Parathyroid adenoma (tissue), 2 donors: ENCODE results near the gene ARMCX2.

Source experiments
- H2AFZ ChIP-seq: fragments of 300-600 bp; sonication (generic); one replicate; pipeline ENCODE4 v1.7.0; 2017; ENCODE audit warnings: antibody characterized with exemption, mild to moderate bottlenecking
- H3K27ac ChIP-seq: fragments of 300-600 bp; sonication (generic); one replicate; pipeline ENCODE4 v1.7.0; 2017
- H3K27me3 ChIP-seq: fragments of 300-600 bp; sonication (generic); one replicate; pipeline ENCODE4 v1.7.0; 2017; ENCODE audit warnings: low read length; ENCODE audit not compliant: control insufficient read depth, insufficient read depth
- H3K36me3 ChIP-seq: fragments of 300-600 bp; sonication (generic); one replicate; pipeline ENCODE4 v1.7.0; 2017; ENCODE audit warnings: low read length; ENCODE audit not compliant: control insufficient read depth, insufficient read depth
- H3K4me1 ChIP-seq: fragments of 300-600 bp; sonication (generic); one replicate; pipeline ENCODE4 v1.7.0; 2017; ENCODE audit warnings: control low read depth
- H3K4me2 ChIP-seq: fragments of 300-600 bp; sonication (generic); one replicate; pipeline ENCODE4 v1.7.0; 2017; ENCODE audit warnings: low read length
- H3K4me3 ChIP-seq: fragments of 300-600 bp; sonication (generic); one replicate; pipeline ENCODE4 v1.7.0; 2017; ENCODE audit warnings: low read depth, low read length
- H3K79me2 ChIP-seq: fragments of 300-600 bp; sonication (generic); one replicate; pipeline ENCODE4 v1.7.0; 2017; ENCODE audit warnings: control low read depth
- H3K9ac ChIP-seq: fragments of 300-600 bp; sonication (generic); one replicate; pipeline ENCODE4 v1.7.0; 2017; ENCODE audit warnings: mild to moderate bottlenecking
- H3K9me3 ChIP-seq: fragments of 300-600 bp; sonication (generic); one replicate; pipeline ENCODE4 v1.7.0; 2017; ENCODE audit warnings: low read length; ENCODE audit not compliant: control insufficient read depth
- CTCF ChIP-seq: fragments of 300-600 bp; sonication (generic); IDR thresholded peaks from one replicate; pipeline ENCODE4 v1.7.0; 2017; ENCODE audit warnings: antibody characterized with exemption, mild to moderate bottlenecking
- donor health status: primary hyperparathyroidism.

The ARMCX2 gene

GRCh38 chrX:101659601-101660063 is at the start of gene ARMCX2:
ARMCX2 (minus strand) TSS chrX:101659850; CDS start chrX:101657588, 2,262 bp downstream.
- Histone ChIP-seq H3K79me2 (no peaks in the 10 kb centered on the region), H3K27me3 (no peaks in the 10 kb centered on the region), H3K4me2 (peak within 1 kb of the TSS; percentile 78), H3K4me3 (peak within 1 kb of the TSS; percentile 87), H3K36me3 (no peaks in the 10 kb centered on the region), H3K9me3 (no peaks in the 10 kb centered on the region), H3K9ac (peak within 1 kb of the TSS; percentile 81), H2AFZ (peak within 1 kb of the TSS; percentile 77), H3K4me1 (peaks cover 2% of the 10 kb centered on the region), H3K27ac (peak within 1 kb of the TSS; percentile 92)
- TF ChIP-seq CTCF: no peak

GRCh38 chrX:101709384-101709783 is 49.7 kb upstream of the ARMCX2 start:
- Histone ChIP-seq H3K4me1 (no peaks in the 10 kb centered on the region), H3K9me3 (no peaks in the 10 kb centered on the region), H3K4me3 (no peak overlapping the region), H3K79me2 (no peaks in the 10 kb centered on the region), H2AFZ (no peak overlapping the region), H3K9ac (no peak overlapping the region), H3K27ac (no peak overlapping the region), H3K36me3 (no peaks in the 10 kb centered on the region), H3K27me3 (no peaks in the 10 kb centered on the region), H3K4me2 (no peak overlapping the region)
- TF ChIP-seq CTCF: no peak

GRCh38 chrX:101708163-101708562 is 48.5 kb upstream of the ARMCX2 start:
- H3K4me2 ChIP-seq: no peak overlapping the region
- TF ChIP-seq CTCF: no peak
- H3K4me1 ChIP-seq: no peaks in the 10 kb centered on the region
- no peak overlapping the region for H3K9ac ChIP-seq
- H3K36me3 ChIP-seq: no peaks in the 10 kb centered on the region
- H2AFZ ChIP-seq: no peak overlapping the region
- H3K4me3 ChIP-seq: no peak overlapping the region
- H3K27ac ChIP-seq: no peak overlapping the region
- H3K27me3 ChIP-seq: no peaks in the 10 kb centered on the region
- H3K79me2 ChIP-seq: no peaks in the 10 kb centered on the region
- H3K9me3 ChIP-seq: no peaks in the 10 kb centered on the region

- H3K27me3 ChIP-seq: no peaks in the 10 kb centered on the region
- H3K9me3 ChIP-seq: no peaks in the 10 kb centered on the region
- H3K4me1 ChIP-seq: no peaks in the 10 kb centered on the region
- H3K36me3 ChIP-seq: no peaks in the 10 kb centered on the region
- no peak overlapping the region for H3K4me3 ChIP-seq
- H3K9ac ChIP-seq: no peak overlapping the region
- TF ChIP-seq CTCF: no peak
- H3K4me2 ChIP-seq: no peak overlapping the region
- H3K79me2 ChIP-seq: no peaks in the 10 kb centered on the region
- no peak overlapping the region for H3K27ac ChIP-seq
- H2AFZ ChIP-seq: no peak overlapping the region
These were observed 33.8 kb upstream of the ARMCX2 start for GRCh38 chrX:101693476-101693875.

GRCh38 chrX:101691835-101692234 is 32.2 kb upstream of the ARMCX2 start:
- Histone ChIP-seq H3K9me3 (no peaks in the 10 kb centered on the region), H3K27ac (no peak overlapping the region), H3K4me1 (no peaks in the 10 kb centered on the region), H3K27me3 (no peaks in the 10 kb centered on the region), H2AFZ (no peak overlapping the region), H3K79me2 (no peaks in the 10 kb centered on the region), H3K9ac (no peak overlapping the region), H3K4me3 (no peak overlapping the region), H3K36me3 (no peaks in the 10 kb centered on the region), H3K4me2 (no peak overlapping the region)
- TF ChIP-seq CTCF: no peak
